HCT116 (cell line): Measurements from ENCODE around the gene PIK3R2. TPM values are rescaled to one million over a fixed set of nuclear protein-coding genes. Genes with fewer than 3 reads are reported as not detected.
A peak's percentile ranks its signal among the peaks of the same experiment; 100 is the strongest.

Source experiments
- ATAC-seq: fragments of 200-7000 bp; cut with Tn5 transposase; 2 replicates; pipeline ENCODE4 v1.9.1; 2020; ENCODE audit warnings: mild to moderate bottlenecking, moderate library complexity
- BruUV-seq: library from RNA; stranded (reverse); fragments of 400-500 nt; replicated peaks from 2 replicates; lab custom pipeline; 2021; lab: Mats Ljungman, UMichigan
- CTCF ChIA-PET: fragments of 300-600 bp; sonication (Branson Sonifier 250); formaldehyde crosslinking; loops from one replicate; lab custom pipeline; 2021; ENCODE audit warnings: antibody characterized with exemption; lab: Charles Lee
- POLR2A ChIA-PET: fragments of 300-600, 350-600 bp; sonication (Branson Sonifier 250); formaldehyde crosslinking; loops from one replicate; lab custom pipeline; 2021; ENCODE audit warnings: antibody characterized with exemption; lab: Charles Lee
- RAD21 ChIA-PET, 2 experiments: fragments of 300-600 bp; sonication (Branson Sonifier 250); formaldehyde crosslinking; loops; one replicate each; lab custom pipeline; 2023; ENCODE audit warnings: low total read pairs in 2 of 2; ENCODE audit not compliant: uncharacterized antibody in 2 of 2, unreplicated experiment in 2 of 2, low non-redundant PET in 1 of 2; lab: Charles Lee
- DNase-seq: peaks from one replicate; pipeline ENCODE4 v3.0.0-alpha.2; 2010; ENCODE audit warnings: low read depth, low spot score
- H2AFZ ChIP-seq: fragments of 200-600 bp; shearing (Covaris generic), sonication (generic); 2 replicates; pipeline ENCODE4 v1.6.1; 2017; ENCODE audit warnings: low read depth, mixed run types, mixed read lengths, antibody characterized with exemption, low read length; ENCODE audit not compliant: poor library complexity, severe bottlenecking
- H3K27ac ChIP-seq: 2 replicates; pipeline ENCODE4 v1.5.1; 2012; ENCODE audit warnings: low read depth, low read length
- H3K27me3 ChIP-seq: fragments of 200-600 bp; sonication (generic); 2 replicates; pipeline ENCODE4 v1.6.1; 2016; ENCODE audit warnings: mixed run types, low read length, mixed read lengths; ENCODE audit not compliant: insufficient read depth
- H3K36me3 ChIP-seq, 2 experiments: fragments of 200-500 bp in 1 of 2; fragments of 200-600 bp in 1 of 2; sonication (Bioruptor generic) in 1 of 2; sonication (generic) in 1 of 2; 2 replicates each; pipeline versions ENCODE4 v1.5.1 to v1.6.1; 2014 to 2016; ENCODE audit warnings: low read length in 2 of 2, inconsistent platforms in 1 of 2, mixed read lengths in 1 of 2, mixed run types in 1 of 2; ENCODE audit not compliant: insufficient read depth in 2 of 2, control insufficient read depth in 1 of 2
- H3K4me1 ChIP-seq, 2 experiments: fragments of 200-600 bp in 1 of 2; sonication (generic) in 1 of 2; 2 replicates each; pipeline versions ENCODE4 v1.5.1 to v1.6.1; 2012 to 2017; ENCODE audit warnings: low read length in 2 of 2, inconsistent platforms in 1 of 2, mild to moderate bottlenecking in 1 of 2, mixed read lengths in 1 of 2, mixed run types in 1 of 2, moderate library complexity in 1 of 2; ENCODE audit not compliant: insufficient read depth in 2 of 2, control insufficient read depth in 1 of 2
- H3K4me2 ChIP-seq: fragments of 200-600 bp; sonication (generic); 2 replicates; pipeline ENCODE4 v1.6.1; 2017; ENCODE audit warnings: mixed run types, low read length, mixed read lengths
- H3K4me3 ChIP-seq, 2 experiments: fragments of 200-600 bp in 1 of 2; sonication (generic) in 1 of 2; replicated peaks in 1 of 2; 2 replicates each; pipeline ENCODE4 v1.5.1; 2011 to 2016; ENCODE audit warnings: low read length in 2 of 2, control low read depth in 1 of 2, low read depth in 1 of 2, mild to moderate bottlenecking in 1 of 2, mixed read lengths in 1 of 2, mixed run types in 1 of 2
- H3K79me2 ChIP-seq: fragments of 200-600 bp; sonication (generic); 2 replicates; pipeline ENCODE4 v1.6.1; 2017; ENCODE audit warnings: mild to moderate bottlenecking, mixed run types, low read length, moderate library complexity, mixed read lengths; ENCODE audit not compliant: insufficient read depth
- H3K9ac ChIP-seq: fragments of 200-600 bp; sonication (generic); 2 replicates; pipeline ENCODE4 v1.6.1; 2016; ENCODE audit warnings: low read length, mixed read lengths
- H3K9me2 ChIP-seq: fragments of 200-600 bp; sonication (generic), shearing (Covaris generic); 2 replicates; pipeline ENCODE4 v1.6.1; 2017; ENCODE audit warnings: mixed run types, mild to moderate bottlenecking, moderate library complexity; ENCODE audit not compliant: insufficient read depth
- H3K9me3 ChIP-seq, 2 experiments: fragments of 200-500 bp in 1 of 2; fragments of 200-600 bp in 1 of 2; sonication (Bioruptor generic) in 1 of 2; sonication (generic) in 1 of 2; 2 replicates each; pipeline ENCODE4 v1.6.1; 2014 to 2017; ENCODE audit warnings: low read length in 2 of 2, mixed read lengths in 2 of 2, inconsistent platforms in 1 of 2, low read depth in 1 of 2, mild to moderate bottlenecking in 1 of 2, mixed run types in 1 of 2, moderate library complexity in 1 of 2; ENCODE audit not compliant: control insufficient read depth in 1 of 2, insufficient read depth in 1 of 2
- H4K20me1 ChIP-seq: fragments of 200-600 bp; sonication (generic), shearing (Covaris generic); 2 replicates; pipeline ENCODE4 v1.6.1; 2017; ENCODE audit warnings: mixed run types, mild to moderate bottlenecking, moderate library complexity; ENCODE audit not compliant: insufficient read depth
- ATF3 ChIP-seq: IDR thresholded peaks from 2 replicates; pipeline ENCODE4 v1.6.1; 2012
- EZH2 ChIP-seq: fragments of 200-600 bp; sonication (generic); IDR thresholded peaks from 2 replicates; pipeline ENCODE4 v1.6.1; 2017; ENCODE audit warnings: antibody characterized with exemption, mixed run types
- MAX ChIP-seq: IDR thresholded peaks from 2 replicates; pipeline ENCODE4 v1.6.1; 2012
- TCF7L2 ChIP-seq: IDR thresholded peaks from 2 replicates; pipeline ENCODE4 v1.7.0; 2011; ENCODE audit warnings: borderline replicate concordance, inconsistent platforms; ENCODE audit not compliant: insufficient read depth, insufficient read length; ENCODE audit errors: extremely low read depth
- YY1 ChIP-seq: IDR thresholded peaks from 2 replicates; pipeline ENCODE4 v1.6.1; 2011; ENCODE audit warnings: low read length, low read depth, moderate library complexity, mild to moderate bottlenecking; ENCODE audit not compliant: insufficient replicate concordance; ENCODE audit errors: extremely low read depth
- intact Hi-C: fragments of 100-400 bp; cut with micrococcal nuclease; formaldehyde crosslinking; loops from 2 replicates; pipeline ENCODE4 v1.10.0; 2022
- total RNA-seq: library from RNA; stranded (reverse); gene quantifications from one replicate; pipeline ENCODE4 v1.2.1, GENCODE V29; 2021; ENCODE audit not compliant: unreplicated experiment
- TF ChIP-seq, protein P1 (sequence below): IDR thresholded peaks from 2 replicates; pipeline ENCODE4 v1.6.1; 2011; ENCODE audit warnings: mild to moderate bottlenecking, low read length, moderate library complexity; ENCODE audit not compliant: insufficient replicate concordance; ENCODE audit errors: extremely low read depth
- TF ChIP-seq, protein P2 (sequence below), 3 experiments: fragments of 200-600 bp in 1 of 3; sonication (generic) in 1 of 3; IDR thresholded peaks in 2 of 3; conservative IDR thresholded peaks in 1 of 3; 2 replicates each; pipeline ENCODE4 v1.5.1; 2012 to 2017; ENCODE audit warnings: low read depth in 2 of 3, low read length in 2 of 3, antibody characterized with exemption in 1 of 3, borderline replicate concordance in 1 of 3, control low read depth in 1 of 3, mild to moderate bottlenecking in 1 of 3, mixed read lengths in 1 of 3, mixed run types in 1 of 3, moderate library complexity in 1 of 3; ENCODE audit not compliant: insufficient read depth in 1 of 3

The PIK3R2 gene
- total RNA-seq, 1 experiment from 2014 or later = 53.4 TPM

DNA sequence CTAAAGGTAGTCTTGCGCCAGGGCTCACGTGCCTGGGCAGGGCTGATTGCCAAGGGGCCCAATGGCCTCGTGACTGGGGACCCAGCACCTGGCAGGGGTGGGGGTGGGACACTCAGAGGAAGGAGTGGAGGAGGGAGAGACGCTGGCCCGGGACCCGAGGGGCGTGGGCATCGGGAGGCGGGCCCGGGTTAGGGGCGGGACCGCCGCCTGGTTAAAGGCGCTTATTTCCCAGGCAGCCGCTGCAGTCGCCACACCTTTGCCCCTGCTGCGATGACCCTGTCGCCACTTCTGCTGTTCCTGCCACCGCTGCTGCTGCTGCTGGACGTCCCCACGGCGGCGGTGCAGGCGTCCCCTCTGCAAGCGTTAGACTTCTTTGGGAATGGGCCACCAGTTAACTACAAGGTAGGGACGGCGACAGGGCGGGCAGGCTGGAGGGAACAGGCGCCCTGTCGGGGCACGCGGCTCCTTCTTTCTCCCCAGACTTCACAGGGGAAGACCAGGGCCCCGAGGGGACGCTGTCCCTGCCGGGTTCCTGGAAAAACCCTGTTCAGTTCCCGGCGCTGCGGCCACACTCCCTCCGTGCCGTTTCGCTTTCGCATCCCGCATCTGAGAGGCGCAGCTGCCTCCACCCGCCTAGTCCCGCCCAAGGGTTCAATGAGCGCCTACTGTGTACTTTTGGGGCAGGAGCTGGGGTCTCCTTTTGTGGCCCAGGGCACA is 20.8 kb downstream of the PIK3R2 start, which contains the start of gene IFI30 (continued):
- TF ChIP-seq, protein P1, sequence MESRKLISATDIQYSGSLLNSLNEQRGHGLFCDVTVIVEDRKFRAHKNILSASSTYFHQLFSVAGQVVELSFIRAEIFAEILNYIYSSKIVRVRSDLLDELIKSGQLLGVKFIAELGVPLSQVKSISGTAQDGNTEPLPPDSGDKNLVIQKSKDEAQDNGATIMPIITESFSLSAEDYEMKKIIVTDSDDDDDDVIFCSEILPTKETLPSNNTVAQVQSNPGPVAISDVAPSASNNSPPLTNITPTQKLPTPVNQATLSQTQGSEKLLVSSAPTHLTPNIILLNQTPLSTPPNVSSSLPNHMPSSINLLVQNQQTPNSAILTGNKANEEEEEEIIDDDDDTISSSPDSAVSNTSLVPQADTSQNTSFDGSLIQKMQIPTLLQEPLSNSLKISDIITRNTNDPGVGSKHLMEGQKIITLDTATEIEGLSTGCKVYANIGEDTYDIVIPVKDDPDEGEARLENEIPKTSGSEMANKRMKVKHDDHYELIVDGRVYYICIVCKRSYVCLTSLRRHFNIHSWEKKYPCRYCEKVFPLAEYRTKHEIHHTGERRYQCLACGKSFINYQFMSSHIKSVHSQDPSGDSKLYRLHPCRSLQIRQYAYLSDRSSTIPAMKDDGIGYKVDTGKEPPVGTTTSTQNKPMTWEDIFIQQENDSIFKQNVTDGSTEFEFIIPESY = no peak

GRCh38 chr19:18174983-18175382 is 22.0 kb downstream of the PIK3R2 start:
- Histone ChIP-seq H3K9ac (peak overlapping the region; percentile 73), H3K27me3 (no peaks in the 10 kb centered on the region), H3K9me2 (no peaks in the 10 kb centered on the region), H3K9me3 (no peaks in the 10 kb centered on the region), H3K36me3 (peaks cover 8 to 14% of the 10 kb centered on the region in 2 experiments; a peak in 2 of 4 replicates), H3K79me2 (peaks cover 10% of the 10 kb centered on the region; the same call in 1 of the 2 replicates), H2AFZ (no peak overlapping the region), H3K4me2 (peak overlapping the region; percentile 89), H3K4me1 (peaks cover 11 to 20% of the 10 kb centered on the region in 2 experiments), H3K4me3 (peak overlapping the region; percentile 72 to 85), H4K20me1 (no peaks in the 10 kb centered on the region), H3K27ac (peak overlapping the region; percentile 78)
- no peak for TF ChIP-seq YY1
- TF ChIP-seq MAX = no peak
- no peak for TF ChIP-seq EZH2
- TF ChIP-seq TCF7L2 = no peak
- no peak for TF ChIP-seq ATF3
- TF ChIP-seq, protein P2, sequence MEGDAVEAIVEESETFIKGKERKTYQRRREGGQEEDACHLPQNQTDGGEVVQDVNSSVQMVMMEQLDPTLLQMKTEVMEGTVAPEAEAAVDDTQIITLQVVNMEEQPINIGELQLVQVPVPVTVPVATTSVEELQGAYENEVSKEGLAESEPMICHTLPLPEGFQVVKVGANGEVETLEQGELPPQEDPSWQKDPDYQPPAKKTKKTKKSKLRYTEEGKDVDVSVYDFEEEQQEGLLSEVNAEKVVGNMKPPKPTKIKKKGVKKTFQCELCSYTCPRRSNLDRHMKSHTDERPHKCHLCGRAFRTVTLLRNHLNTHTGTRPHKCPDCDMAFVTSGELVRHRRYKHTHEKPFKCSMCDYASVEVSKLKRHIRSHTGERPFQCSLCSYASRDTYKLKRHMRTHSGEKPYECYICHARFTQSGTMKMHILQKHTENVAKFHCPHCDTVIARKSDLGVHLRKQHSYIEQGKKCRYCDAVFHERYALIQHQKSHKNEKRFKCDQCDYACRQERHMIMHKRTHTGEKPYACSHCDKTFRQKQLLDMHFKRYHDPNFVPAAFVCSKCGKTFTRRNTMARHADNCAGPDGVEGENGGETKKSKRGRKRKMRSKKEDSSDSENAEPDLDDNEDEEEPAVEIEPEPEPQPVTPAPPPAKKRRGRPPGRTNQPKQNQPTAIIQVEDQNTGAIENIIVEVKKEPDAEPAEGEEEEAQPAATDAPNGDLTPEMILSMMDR (IDR thresholded peaks at IDR 0.05 in 2 of 3, conservative IDR thresholded peaks at IDR 0.05 in 1 of 3; ENCODE audit: borderline replicate concordance in 1 of 3, insufficient read depth in 1 of 3, low read depth in 2 of 3, low read length in 2 of 3) = no peak
- no TSS peak for BruUV-seq
- ChIA-PET CTCF (interaction anchor here (1.3 kb wide), 2 partner anchors 62 to 77 kb away, joined by 3 to 6 read pairs; no protein-coding TSS in a partner anchor), POLR2A (interaction anchor here (1.0 to 1.1 kb wide), 2 partner anchors 17 to 20 kb away, joined by 3 to 4 read pairs; no protein-coding TSS in a partner anchor), RAD21 (no interaction called here)
- ATAC-seq (no peak), DNase-seq (no peak)
- intact Hi-C loops = no loop called here
